Fibroblast of skin of abdomen (primary cell): ENCODE results near the gene OCA2.

Experiments used
- DNase-seq: peaks from one replicate; pipeline ENCODE4 v3.0.0-alpha.2; 2013

OCA2 gene

DNA sequence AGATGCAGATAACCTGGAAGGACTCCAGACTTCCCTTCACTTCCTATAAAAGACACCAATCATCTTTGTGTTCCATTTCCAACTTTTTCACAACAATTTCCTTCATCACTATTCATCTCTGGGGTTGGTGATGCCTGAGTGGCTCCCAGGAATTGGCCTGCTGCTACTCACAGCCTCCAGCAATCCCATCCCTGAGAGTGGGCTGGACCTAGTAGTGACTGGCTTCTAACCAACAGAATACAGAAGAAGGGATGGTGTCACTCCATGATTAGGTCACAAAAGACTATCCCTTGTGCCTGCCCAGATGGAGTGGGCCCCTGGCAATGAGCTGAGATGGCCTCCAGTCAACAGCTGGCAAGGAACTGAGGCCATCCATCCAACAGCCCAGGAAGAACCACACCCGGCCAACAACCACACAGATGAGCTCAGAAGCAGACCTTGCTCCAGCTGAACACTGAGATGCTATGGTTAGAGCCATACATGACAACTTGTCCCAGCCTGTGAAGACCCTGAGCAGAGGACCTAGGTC is 20.9 kb downstream of the OCA2 start:
- DNase-seq: no peak

DNA sequence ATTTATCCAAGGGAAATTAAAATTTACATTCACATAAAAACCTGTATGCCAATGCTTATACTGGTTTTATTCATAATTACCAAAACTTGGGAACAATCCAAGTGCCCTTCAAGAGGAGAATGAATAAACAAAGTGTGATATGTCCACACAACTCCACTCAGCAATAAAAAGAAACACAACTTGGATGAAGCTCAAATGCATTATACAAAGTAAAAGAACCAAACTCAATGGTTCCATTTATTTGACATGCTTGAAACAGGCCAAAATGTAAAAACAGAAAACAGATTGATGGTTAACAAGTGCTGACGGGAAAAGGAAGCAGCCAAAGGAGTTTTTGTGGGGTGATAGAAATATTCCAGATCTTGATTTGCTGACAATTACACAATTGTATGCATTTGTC is 23.5 kb downstream of the OCA2 start:
- no peak for DNase-seq

- no peak for DNase-seq
These were observed 30.2 kb downstream of the OCA2 start for GRCh38 chr15:28068930-28069329.

DNA sequence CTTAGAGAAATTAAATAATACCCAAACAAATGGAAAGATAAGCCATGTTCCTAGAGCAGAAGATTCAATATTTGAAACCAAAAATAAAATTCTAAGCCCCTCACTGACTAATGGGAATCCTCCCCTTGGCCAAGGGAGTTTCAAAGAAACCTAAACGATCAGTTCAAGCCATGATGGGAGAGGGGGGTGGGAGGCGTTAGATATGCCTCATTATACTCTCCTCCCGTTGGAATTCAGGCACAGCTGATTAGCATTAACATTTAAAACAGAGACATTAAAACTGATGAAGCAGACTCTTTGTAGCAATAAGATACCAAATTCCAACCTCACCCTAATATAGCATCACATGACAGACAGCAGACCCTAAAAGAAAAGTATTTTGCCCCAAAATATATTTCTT is 32.9 kb downstream of the OCA2 start:
- DNase-seq: no peak

- DNase-seq: no peak
These were observed 39.1 kb downstream of the OCA2 start for GRCh38 chr15:28060005-28060404.

- no peak for DNase-seq
These were observed 41.0 kb downstream of the OCA2 start for GRCh38 chr15:28058082-28058481.

DNA sequence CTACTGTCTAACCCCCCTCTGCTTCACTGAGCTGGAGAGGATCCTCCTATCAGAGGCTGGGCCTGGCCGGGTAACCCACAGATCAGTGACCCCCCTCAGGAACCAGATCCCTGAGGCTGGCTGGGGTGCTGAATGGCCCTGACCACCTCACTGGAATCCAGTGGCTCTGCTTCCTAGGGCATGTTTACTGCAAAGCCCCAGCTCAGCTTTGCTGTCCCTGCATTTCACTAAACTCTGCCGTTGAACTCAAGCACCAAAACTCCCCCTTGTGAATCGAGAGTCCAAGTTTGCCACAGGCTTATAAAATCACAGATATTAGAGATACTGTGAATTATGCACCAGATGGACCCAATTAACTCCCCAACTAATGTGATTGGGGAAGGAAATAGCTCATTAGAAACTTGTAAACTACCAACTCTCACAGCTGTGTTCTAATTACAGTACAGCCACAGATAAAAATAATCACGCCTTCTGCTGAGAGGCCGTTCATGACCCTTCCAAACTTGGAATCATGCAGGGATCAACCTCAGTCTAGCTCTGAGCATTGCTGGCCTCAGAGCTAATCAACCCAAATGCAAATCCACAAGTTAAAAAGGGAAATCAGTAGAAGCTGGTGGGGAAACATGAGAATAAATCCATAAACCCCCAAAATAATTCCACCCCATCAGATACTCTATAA is 47.0 kb downstream of the OCA2 start:
- DNase-seq: no peak

- no peak for DNase-seq
These were observed 49.5 kb downstream of the OCA2 start for GRCh38 chr15:28049581-28049980.

- no peak for DNase-seq
These were observed 51.8 kb downstream of the OCA2 start for GRCh38 chr15:28047277-28047676.

DNA sequence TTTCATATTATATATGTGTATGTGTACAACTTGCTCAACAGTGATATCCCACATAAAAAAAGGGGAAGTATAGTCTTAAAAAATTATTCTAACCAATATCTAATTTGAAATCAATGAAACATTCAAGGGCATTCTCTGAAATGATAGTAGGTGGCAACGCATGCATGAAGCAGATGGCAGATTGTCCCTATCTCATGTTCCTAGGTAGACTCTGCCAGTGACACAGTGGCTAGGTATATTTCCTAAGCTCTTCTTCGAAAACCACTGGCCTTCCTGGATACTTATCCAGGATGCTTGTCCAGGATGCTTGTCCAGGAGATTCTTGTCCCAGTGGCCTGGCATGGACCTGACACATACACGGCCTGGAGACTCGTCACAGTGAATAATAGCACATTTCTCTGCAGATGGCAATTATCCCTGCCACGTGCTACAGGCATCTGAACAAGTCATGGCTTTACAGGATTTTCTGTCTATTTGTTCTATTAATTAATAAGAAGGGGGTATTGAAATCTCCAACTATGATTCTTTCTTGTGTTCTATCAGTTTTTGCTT is 54.9 kb downstream of the OCA2 start:
- DNase-seq: no peak

DNA sequence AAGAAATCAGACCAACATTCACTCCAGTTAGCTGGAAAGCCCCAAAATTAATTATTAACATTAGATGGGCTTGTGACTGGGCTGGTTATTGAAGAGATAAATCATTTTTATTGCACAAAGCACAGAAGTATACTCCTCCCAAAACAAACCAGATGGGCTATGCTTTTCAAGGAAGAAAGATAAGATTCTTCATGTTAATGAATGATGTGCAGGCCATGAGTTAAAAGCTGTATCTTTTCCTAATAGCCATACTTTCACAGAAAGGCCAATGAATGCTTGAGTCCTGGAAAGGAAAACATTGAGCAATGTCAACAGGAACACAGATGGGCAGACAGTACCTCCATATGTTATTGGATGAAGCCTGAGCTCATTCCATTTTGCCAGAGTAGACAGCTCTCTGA is 55.4 kb downstream of the OCA2 start:
- no peak for DNase-seq

- DNase-seq: no peak
These were observed 61.0 kb downstream of the OCA2 start for GRCh38 chr15:28037969-28038590.

- DNase-seq: no peak
These were observed 65.7 kb downstream of the OCA2 start for GRCh38 chr15:28033443-28033842.

DNA sequence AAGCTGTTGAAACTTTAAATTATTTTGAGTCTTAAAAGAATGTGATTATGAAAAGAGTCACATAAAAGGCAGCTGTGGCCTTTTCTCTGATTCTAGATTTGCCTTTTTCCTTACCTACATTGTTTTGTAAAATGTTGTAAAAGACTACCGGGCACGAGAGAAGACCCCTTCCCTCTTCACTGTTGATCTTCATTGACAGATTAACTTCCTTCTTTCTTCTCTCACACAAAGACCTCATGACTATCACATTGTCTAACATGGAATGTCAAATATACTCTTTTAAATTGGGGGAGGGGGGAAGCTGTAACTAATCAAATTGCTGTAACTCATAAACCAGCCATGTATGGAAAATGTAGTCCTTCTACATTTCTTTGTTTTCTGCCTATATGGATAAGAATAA is 68.3 kb downstream of the OCA2 start:
- DNase-seq: no peak

DNA sequence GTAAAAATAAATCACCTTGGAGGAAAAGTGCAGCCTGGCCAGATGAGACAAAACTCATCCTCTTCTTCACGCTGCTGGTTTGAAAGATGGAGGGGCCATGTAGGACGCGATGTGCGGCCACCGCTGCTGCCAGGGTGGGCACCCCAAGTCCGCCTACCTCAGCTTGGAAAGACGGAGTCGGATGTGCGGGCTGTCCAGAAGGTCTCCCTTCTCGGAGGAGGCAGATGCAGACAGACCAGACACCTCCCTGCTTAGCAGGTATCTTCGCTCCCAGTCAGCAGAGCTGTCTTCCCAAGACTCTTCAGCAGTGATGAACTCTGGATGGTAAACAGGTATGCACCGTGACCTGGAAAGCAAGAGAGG is 71.4 kb downstream of the OCA2 start:
- no peak for DNase-seq

DNA sequence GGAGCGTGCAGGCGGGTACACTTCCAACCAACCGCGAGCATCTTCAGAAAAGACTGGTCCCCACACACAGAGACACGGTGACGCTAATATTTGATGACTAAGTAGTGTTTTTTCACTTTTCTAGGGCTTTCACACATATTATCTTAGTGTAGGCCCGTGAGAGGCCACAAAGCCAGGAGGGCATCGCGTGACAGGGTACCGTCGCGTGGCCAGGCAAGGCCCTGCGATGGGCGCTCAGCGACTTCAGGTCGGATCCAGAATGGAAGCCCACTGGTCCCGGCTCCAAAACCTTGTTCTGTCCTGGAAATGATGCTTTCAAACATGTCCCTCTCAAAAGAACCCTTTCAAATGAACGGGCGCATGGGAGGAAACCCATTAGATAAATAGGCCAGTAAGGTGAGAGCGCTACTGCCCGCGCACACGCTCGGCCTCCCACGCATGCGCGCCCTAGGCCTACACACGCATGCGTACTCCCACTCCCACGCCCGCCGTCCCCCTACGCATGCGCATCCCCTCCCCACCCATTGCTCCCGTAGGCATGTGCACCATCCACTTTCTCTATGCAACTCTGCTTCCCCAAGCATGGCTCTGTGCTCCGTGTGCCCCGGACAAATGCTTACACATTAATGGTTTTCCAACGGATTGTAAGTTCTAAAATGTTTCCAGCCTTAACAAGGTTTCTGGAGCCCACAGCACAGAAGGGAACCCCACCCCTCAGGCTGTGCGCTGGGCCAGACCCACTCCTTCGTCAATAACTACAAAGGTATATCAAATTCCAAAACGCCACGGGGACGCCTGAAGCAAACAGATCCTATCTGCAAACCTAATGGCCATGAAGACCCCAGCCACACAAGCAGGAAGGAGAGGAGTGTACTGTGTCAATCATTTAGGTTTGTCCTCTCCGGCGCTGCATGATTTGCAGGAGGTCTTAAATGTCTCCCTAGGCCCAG is 72.1 kb downstream of the OCA2 start:
- no peak for DNase-seq

GRCh38 chr15:28026221-28026620 is 72.9 kb downstream of the OCA2 start:
- no peak for DNase-seq

- DNase-seq: no peak
These were observed 73.7 kb downstream of the OCA2 start for GRCh38 chr15:28025413-28025812.

- no peak for DNase-seq
These were observed 74.2 kb downstream of the OCA2 start for GRCh38 chr15:28024889-28025250.

- DNase-seq: no peak
These were observed 74.9 kb downstream of the OCA2 start for GRCh38 chr15:28023933-28024888.

DNA sequence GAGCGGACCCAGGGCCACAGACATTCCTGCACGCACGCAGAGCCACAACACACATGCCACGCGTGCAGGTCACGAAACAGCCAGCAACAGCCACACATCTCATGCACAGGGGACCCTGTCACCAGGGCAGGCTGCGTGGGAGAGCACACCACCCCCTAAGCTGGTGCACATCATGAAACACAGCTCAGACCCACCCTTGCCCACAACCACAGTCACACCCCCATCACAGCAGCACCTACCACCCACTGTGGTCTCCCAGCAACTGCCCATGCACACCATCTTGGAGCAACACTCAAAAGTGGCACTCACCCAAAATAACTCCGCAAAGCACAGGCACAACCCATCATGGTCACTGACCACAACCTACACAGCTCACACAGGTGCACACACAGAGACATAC is 75.7 kb downstream of the OCA2 start:
- no peak for DNase-seq

- DNase-seq: no peak
These were observed 76.2 kb downstream of the OCA2 start for GRCh38 chr15:28022961-28023360.
